ENCODE results near the gene CCDC50.

CCDC50 gene, protein sequence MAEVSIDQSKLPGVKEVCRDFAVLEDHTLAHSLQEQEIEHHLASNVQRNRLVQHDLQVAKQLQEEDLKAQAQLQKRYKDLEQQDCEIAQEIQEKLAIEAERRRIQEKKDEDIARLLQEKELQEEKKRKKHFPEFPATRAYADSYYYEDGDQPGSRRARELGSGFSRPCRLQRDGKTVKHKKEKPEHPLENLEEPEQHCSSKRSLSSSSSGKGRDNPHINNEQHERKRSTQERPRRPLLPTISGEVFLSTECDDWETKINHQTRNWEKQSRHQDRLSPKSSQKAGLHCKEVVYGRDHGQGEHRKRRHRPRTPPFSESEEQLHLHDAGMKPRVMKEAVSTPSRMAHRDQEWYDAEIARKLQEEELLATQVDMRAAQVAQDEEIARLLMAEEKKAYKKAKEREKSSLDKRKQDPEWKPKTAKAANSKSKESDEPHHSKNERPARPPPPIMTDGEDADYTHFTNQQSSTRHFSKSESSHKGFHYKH

DNA sequence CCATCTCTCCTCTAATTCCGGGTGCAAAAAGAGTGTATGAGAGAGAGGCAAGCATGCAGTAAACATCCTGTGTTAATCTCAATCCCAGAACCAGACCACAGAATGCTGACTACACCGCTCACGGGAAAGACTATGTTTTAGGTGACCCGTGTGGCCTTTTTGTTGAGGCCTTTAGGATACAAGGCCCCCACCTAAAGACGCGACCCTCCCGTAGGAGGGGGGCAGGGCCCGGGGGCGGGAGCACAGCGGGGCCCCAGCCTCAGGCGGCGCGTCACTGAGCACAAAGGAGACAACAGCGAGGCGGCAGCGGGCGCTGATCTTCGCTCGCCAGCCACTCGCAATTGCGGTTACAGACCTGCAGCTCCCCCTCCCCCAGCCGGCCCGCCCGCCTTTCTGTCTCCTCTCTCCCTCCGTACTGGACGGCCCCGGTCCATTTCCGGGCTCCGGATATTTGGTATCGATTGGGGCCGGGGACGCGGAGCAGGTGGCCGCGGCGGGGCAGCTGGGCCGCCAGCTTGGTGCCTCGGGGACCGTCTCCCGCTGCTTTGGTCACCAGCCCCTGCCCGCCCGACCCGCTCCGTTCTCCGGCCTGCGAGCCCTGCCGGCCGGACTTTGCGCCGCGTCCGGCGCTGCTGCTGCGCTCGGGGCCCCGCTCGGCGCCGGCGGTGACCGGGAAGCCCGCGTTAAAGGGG is at the start of gene CCDC50:
CCDC50 (plus strand) TSS at position 433 of the 692 bp plus-strand sequence. CDS start 281 bp downstream, outside the sequence.
- no peak for FAIRE-seq

DNA sequence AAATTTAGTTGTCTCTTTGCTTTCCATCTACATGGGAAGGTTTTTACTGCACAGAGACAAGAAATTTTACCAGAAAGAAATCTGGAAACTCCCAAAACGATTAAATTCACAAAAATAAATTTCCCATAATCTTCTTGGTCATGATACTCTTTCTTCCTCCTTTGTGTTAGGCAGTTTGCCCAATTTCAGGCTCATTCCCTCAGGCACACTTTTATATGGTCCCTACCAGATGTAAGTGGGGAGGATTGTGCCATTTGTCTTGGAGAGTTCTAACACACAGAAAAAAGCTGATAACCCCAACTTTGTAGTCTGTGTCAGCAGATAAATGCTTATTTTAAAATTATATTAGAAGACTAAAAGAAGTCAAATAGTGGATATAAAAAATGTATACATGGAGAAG is 49.1 kb upstream of the CCDC50 start:
- no peak for FAIRE-seq

DNA sequence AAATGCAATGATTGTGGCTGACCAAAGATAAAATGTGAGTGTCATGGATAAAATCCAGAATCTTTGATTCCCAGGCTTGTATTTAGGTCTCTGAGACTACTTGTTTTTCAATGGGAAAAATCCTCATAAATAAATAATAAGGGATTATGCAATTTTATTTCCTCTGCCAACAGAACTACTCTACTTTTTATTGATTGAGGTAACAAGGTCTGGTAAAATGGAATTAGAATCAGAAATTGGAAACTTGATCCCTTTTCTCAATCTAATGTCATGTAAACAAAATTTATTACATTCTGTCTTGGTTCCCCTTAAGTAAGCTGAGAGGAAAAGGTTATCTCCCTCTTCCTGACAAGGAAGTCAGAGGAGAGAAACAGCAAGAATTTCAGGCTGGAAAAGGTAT is 48.3 kb upstream of the CCDC50 start:
- FAIRE-seq = no peak

DNA sequence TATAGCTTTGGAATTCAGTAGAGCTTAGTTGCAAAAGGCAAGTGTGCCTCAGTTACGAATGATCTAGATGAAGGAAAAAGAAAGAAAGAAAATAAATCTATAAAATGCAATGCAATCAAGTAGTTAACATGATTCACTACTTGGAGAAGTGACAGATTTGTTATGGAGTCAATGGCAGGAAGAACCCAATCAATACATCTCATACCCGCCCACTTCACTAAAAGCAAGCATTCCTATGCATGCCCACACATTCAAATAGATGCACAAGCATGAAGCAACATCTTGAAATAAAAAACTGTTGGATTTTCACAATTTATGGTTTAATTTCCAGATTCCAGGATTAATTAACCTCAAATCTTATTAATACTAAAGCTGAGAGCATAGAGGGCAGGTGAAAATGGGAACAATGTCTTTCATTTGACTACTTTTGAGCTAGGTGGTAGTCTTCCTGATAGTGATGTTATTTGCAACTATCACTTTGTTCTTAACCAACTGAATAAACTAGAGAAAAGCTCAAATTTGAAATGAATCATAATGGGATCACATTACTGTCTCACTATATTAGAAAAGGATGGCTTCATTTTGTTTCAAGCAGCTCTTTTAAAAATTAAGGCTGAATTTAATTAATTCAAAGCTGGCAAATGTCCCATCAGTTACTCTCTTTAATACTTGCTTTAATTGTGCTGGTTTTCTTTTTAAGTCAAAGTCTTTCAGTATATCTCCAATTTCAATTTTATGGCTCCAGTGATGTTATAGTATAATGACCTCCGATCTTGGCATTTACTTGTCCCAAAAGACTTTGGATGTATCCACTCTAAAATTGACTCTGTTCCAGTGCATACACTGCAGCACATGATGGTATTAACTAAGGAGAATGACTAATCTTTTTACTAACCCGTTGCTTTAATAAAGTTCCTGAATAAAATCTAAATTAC is 46.7 kb upstream of the CCDC50 start:
- no peak for FAIRE-seq

DNA sequence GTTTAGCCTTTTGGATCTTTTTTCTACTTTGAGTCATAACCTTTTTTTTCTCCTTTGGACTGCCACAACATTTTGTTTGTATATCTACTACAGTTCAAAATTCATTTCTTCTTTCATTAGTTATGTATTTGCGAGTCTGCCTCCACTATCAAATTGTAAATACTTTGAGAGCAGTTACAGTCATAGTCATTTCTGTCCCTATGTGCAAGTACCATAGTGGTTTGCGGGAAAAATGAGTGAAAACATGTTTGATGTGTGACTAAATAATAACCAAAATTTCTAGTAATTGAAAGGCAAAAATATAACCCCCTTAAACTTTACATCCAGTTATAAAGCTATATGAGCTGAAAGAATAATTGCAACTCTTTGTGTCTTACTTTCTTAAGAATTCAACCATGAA is 45.8 kb upstream of the CCDC50 start:
- FAIRE-seq = no peak

DNA sequence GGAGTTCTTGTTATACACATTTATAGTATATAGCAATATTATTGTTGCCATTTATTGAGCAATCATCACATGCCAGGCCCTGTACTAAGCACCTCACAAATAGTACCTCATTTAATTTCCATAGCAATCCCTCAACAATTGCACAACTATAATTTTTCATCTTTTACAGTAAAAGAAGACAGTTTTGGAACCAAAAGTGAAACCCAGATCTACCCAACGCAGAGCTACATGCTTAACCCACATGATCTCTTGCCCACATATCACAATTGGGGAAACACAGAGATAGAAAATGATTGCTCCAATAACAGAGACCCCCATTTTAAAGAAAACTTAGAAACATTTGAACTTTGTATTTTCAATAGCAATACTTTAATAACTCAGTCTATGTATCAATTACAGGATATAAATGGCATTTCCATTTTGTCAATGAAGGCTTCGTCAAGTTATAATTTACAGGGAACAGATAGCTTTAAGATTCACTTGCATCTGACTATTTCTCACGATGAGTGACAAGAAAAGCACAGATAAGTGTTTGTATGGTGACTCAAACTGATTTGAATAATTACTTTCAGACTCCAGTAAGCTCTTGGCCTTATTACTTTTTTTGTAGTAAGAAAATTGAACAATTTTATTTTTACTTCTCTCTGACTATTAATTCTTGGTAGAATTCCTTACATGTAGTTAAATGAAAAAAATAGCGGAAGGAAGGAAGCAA is 38.7 kb upstream of the CCDC50 start:
- FAIRE-seq = no peak

DNA sequence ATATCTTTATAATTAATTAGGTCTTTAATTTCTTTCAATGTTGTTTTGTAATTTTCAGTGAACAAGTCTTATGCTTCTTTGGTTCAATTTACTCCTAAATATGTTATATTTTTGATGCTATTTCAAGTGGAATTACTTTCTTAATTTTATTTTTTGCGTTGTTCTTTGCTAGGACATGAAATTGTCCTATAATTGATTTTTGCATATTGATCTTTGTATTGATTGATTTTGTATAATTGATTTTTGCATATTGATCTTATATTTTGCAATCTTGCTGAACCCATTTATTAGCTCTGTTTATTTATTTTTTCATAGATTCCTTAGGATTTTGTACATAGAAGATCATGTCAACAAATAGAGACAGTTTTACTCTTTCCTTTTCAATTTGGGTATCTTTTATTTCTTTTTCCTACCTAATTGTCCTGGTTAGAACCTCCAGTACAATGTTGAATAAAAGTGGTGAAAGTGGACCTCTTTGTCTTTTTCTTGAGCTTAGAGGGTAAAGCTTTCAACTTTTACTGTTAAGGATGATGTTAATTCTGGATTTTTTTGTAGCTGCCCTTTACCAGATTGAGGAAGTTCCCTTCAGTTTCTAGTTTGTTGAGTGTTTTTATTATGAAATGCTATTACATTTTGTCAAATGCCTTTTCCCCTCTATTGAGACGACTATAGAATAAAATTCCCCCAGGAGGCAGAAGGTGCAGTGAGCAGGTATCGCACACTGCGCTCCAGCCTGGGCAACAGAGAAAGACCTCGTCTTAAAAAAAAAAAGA is 36.8 kb upstream of the CCDC50 start:
- FAIRE-seq = no peak

DNA sequence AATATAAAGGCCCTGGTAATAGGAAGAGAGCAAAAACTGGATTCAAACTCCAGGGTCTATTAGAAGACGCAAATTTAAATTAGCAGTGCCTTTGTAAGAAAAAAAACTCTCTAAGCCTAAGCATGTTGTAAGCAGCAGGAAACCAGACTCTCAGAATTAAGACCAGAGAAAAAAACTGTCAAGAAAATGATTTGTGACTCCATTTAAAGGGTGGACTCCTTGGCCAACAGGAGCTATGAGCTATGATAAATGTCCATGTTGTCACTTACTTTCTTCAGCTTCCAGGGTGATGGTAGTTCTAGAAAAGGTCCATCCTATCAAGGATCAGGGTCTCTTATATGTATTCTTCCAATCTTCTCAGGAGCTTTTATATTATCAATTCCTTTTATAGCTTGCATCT is 34.9 kb upstream of the CCDC50 start:
- no peak for FAIRE-seq

DNA sequence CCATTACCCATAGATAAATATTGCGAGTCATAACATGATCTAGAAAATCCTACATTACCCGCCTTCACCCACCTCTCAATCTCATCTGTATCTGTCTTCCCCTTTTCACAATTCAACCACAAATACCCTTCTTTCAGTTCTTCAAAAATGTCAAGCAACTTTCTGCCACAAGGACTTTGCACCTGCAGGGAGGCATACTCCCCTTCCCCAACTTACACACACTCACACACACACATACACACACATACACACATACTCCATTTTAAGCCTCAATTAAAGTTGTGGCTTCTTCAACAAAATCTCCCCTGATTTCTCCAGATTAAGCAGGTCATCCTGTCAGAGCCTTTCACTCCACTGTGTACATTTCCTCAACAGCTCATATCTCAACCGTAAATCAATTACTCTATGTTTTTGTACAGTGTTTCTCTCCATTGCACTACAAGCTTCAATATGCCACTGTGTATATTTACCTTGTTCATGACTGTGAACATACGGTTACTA is 33.1 kb upstream of the CCDC50 start:
- FAIRE-seq = no peak

DNA sequence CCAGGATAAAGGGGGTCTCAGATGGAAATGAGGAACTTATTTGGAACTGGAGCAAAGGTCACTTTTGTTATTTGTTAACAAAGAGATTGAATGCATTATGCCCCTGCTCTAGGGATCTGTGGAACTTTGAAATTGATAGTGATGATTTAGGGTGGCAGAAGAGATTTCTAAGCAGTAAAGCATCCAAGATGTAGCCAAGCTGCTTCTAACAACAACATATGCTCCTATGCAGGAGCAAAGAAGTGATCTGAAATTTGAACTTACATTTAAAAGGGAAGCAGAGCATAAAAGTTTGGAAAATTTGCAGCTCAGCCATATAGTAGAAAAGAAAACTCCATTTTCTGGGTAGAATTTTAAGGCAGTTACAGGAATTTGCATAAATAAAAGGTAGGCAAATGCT is 30.3 kb upstream of the CCDC50 start:
- FAIRE-seq = no peak

DNA sequence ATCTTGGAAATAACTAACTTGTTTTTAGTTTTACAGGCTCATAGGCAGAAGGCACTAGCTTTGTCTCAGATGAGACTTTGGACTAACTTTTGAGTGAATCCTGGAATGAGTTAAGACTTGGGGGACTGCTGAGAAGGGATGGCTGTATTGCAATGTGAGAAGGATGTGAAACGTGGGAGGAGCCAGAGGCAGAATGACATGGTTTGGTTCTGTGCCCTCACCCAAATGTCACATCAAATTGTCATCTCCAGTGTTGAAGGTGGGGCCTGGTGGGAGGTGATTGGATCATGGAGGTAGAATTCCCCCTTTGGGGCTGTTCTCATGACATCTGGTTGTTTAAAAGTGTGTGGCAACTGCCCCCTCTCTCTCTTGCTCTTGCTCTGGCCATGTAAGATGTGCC is 28.8 kb upstream of the CCDC50 start:
- FAIRE-seq = no peak

DNA sequence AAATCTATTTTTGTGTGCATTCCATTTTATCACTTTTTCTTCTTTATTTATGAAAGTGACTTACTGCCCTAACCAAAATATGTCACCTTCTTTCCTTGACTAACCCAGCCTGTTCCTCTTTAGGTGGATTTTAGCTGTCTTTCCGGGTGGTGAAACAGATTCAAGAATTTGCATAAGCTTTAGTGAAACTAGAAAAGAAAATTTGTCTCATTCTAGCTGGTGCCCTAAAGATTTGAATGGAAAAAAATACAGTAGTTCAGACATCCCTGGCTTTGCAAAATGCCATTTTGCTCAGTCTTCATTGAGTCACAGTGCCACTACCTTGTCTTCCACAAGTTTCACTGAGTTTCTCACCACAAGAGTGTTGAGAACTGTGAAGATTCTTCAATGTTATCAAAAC is 28.2 kb upstream of the CCDC50 start:
- no peak for FAIRE-seq

DNA sequence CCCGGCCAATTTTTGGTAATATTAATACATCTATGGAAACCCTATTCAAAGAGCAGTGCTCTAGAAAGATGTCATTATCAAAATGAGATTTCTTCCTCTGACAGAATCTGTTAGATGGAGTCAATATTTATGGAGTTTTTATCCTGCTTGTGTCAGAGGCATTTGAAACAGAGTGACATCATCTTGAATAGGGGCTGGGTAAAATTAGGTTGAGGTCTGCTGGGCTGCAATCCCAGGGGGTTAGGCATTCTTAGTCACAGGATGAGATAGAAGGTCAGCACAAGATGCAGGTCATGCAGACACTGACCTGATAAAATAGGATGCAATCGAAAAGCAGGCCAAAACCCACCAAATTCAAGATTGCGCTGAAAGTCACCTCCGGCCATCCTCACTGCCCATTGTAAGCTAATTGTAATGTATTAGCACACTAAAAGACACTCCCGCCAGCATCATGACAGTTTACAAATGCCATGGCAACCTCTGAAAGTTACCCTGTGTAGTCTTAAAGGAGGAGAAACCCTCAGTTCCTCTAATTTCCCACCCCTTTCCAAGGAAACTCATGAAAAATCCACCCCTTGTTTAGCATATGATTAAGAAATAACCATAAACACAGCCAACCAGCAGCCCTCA is 27.3 kb upstream of the CCDC50 start:
- FAIRE-seq = no peak

DNA sequence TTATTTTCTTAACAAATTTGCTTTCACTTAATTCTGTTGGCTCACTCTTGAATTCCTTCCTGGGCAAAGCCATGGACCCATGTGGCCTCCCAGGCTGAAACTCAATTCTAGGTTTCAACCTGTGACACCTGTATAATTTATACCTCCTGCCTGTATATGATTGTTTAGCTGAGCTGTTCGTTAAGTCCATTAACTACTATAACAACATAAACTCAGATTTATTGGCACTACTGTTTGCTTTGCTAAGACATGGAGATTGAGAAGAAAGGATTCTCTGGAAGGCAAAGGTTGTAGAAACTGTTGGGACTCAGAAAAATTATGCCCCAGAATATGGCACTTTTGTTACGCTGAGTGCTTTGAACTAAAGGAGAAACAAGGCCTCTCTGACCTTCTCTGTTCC is 26.7 kb upstream of the CCDC50 start:
- no peak for FAIRE-seq

DNA sequence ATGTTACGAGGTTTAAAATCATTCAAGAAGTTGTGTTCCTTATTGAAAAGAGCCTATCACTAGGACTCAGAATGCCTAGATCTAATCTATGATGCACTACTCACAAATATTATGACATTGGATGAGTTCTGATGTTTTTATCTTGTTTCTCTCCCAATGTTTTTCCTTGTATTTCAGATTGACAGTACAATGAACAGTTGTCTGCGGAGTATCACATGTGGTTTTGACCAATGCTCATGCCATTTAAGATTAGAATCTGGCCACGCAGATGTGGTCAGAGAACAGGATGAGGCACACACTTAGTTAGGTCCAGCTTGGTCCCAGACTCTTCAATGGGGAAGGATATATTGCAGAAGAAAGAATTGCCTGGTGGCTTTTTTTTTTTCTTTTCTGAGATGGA is 25.6 kb upstream of the CCDC50 start:
- FAIRE-seq = no peak

DNA sequence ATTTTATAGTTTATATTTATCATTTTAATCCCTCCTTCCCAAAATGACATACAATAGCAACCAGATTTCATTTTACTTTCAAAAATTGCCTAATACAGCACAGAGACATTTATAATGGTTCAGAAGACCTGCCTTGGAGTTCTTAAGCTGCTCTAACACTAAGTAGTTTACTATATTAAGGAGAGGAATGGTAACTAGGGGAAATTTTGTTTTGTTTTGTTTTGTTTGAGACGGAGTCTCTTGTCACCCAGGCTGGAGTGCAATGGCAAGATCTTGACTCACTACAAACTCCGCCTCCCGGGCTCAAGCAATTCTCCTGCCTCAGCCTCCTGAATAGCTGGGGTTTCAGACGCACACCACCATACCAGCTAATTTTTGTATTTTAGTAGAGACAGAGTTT is 22.8 kb upstream of the CCDC50 start:
- no peak for FAIRE-seq

DNA sequence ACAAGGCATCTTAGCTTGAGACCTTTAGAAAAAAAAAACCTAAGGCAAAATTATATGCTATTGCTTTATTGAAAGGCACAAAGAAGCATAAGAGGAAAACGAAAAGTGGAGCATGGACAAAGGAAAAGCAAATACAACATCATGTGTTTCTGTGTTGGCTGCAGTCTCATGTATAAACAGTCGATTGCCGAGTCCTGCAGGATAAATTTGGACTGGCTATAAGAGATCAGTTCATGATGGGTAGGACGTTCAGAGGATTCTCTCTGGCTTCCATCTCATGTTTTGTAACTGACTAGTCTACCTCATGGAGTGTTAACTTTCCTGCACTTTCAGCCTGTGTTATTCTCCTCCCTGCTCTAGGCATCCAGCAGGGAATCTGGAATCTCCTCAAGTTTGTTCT is 21.9 kb upstream of the CCDC50 start:
- FAIRE-seq = no peak

DNA sequence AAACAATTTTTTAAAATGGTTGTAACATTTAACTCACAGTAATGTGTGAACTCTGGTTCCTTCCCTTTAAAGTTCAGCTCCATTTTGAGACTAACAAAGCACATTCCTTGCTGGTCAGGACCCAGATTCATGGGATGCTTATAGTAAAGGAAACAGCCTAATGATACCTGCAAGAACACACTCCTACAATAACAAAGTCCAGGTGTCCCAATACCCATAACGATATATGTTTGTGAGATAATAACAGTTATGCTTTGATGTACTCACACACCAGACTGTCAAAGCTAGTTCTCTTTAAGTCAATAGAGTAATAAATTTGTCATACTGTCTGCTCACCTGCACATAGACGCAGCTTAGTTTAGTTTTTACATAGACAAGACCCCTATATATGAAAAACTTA is 15.9 kb upstream of the CCDC50 start:
- FAIRE-seq = no peak

DNA sequence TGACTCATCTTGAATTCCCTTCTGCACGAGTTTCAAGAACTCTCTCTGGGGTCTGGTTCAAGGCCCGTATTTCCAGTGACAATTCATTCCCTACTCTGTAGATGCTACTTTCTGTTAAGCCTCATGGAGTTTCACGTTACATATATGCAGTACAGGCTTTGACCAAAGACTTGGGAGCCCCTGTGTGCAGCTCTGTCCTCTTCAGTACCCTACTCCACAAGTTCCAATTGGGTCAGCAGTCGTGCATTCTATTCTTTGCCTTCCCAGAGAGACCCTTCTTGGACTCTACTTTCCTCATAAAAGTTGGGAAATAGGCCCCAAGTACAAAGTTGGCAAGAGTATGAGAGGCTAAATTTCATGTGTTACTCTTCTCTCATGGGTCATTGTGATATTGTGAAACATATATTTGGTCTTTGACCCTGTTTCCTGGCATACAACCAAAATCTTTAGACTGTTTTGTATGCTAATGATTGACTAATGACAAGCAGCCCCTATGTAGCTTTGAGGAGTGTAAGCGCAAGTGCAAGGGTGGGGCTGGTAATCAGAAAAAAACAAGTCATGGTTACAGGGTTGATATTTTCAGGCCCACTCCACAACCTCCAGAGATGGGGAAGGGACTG is 15.0 kb upstream of the CCDC50 start:
- no peak for FAIRE-seq

DNA sequence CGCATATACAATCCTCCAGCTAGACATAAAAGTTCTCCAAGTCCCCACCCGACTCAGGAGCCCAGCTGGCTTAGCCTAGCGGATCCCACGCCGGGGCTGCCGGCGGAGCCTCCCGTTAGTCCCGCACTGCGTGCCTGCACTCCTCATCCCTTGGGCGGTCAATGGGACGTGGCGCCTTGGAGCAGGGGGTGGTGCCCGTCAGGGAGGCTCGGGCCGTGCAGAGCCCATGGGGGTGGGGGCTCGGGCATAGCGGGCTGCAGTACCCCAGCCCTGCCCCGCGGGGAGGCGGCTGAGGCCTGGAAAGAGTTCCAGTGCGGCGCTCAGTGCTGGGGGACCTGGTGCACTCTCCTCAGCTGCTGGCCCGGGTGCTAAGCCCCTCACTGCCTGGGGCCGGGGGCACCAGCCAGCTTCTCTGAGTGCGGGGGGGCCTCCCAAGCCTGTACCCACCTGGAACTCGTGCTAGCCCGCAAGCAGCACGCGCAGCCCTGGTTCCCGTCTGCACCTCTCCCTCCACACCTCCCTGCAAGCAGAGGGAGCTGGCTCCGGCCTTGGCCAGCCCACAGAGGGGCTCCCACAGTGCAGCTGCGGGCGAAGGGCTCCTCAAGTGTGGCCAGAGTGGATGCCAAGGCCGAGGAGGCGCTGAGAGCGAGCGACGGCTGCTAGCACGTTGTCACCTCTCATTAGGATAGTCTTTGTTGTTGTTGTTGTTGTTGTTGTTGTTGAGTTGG is 12.2 kb upstream of the CCDC50 start:
- FAIRE-seq = no peak

Measured in TTC549 (cell line).